Stromal cell of bone marrow (primary cell): ENCODE data around the gene TMEM218.

ENCODE experiments used
- DNase-seq: peaks from one replicate; pipeline ENCODE4 v3.0.0-alpha.2; 2012; ENCODE audit warnings: low read depth

TMEM218 gene

GRCh38 chr11:125129316-125129993 lies 18.0 kb upstream of the TMEM218 start:
- DNase-seq = no peak

DNA sequence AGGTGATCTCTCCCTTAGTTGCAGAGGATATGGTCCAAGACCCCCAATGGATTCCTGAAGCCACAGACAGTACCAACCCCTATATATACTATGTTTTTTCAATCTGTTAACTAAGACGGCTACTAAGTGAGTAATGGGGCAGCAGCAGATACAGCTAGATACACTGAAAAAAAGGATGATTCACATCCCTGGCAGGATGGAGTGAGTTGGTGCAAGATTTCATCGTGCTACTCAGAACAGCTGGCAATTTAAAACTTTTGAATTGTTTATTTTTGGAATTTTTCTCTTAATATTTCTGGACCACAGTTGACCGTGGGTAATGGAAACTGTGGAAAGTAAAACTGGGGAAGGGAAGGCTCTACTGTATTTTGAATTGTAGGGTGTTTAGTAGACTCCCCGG lies 17.0 kb upstream of the TMEM218 start:
- DNase-seq = peak; percentile 72

GRCh38 chr11:125124618-125124992 lies 13.2 kb upstream of the TMEM218 start:
- no peak for DNase-seq

- peak; percentile 23 for DNase-seq
Observed at GRCh38 chr11:125123947-125124617, 12.7 kb upstream of the TMEM218 start.

- DNase-seq = no peak
Observed at GRCh38 chr11:125123194-125123946, 11.9 kb upstream of the TMEM218 start.

DNA sequence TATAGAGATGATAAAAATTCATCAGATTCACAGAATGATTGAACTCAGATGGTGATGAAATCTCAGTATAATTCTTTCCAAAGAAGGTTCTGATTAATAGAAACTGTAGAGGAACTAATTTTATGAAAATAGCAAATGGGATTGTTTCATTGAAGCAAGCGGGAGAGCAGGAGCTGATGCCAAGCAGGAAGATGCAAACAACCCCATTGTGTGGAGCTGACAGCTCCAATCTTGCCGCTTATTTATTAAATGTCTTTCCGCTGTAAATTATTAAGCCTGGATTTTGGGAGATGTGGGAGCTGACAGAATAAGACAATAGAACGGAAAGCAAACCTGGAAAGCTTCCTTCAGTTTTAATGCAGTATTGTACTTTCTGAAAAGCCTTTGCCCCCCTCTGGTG lies 6.0 kb upstream of the TMEM218 start:
- no peak for DNase-seq

DNA sequence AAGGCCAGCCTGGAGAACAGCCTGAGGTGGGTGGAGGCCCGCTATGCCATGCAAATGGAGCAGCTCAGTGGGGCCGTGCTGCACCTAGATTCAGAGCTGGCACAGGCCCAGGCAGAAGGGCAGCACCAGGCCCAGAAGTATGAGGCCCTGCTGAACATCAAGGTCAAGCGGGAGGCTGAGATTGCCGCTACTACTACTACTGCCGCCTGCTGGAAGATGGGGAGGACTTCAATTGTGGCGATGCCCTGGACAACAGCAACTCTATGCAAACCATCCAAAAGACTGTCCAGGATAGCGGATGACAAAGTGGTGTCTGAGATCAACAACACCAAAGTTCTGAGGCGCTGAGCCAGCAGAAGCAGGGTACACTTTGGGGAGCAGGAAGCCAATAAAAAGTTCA lies 3.1 kb upstream of the TMEM218 start:
- no peak for DNase-seq

- DNase-seq = no peak
Observed at GRCh38 chr11:125112208-125112604, 780 bp upstream of the TMEM218 start.

- DNase-seq = no peak
Observed at GRCh38 chr11:125111001-125111342, 454 bp downstream of the TMEM218 start.

DNA sequence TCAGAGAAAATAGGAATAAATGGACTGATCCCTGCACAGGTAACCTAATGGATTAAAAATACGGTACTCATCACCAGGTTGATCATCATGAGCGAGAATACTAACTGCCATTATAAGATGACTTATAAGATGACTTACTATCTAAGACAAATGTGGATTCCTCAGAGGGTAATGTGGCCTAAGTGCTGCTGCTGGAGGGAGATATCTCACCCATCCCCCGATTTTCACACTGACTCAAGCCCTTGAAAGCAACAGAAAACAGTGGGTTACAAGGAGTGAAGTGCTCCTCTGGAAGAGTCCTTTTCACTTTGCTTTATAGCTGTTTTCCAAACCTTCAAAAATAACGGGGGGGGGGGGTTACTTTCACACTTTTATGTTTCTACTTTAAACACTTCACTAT lies 920 bp downstream of the TMEM218 start:
- no peak for DNase-seq

- DNase-seq = no peak
Observed at GRCh38 chr11:125108469-125108868, 3.0 kb downstream of the TMEM218 start.

GRCh38 chr11:125105926-125106325 lies 5.5 kb downstream of the TMEM218 start:
- DNase-seq = no peak

GRCh38 chr11:125102510-125102909 lies 8.9 kb downstream of the TMEM218 start:
- DNase-seq = no peak

DNA sequence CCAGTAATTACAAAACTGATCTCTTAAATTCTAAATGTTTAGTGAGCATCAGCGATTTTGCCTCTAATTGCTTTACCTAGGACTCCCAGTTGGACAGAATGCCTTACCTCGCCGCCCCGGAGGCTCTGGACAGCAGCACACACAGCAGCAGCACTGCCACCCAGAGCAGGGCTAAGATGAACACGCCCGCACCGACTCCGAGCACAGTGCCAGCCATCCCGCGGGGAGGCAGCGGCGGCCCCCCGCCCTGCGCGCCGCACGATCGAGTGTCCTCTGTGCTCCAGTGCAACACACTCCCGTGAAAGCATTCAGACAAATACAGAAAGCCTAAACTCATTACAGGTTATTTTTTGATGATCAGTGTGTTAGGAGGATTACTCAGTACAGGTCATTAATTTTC lies 9.4 kb downstream of the TMEM218 start:
- DNase-seq = no peak

DNA sequence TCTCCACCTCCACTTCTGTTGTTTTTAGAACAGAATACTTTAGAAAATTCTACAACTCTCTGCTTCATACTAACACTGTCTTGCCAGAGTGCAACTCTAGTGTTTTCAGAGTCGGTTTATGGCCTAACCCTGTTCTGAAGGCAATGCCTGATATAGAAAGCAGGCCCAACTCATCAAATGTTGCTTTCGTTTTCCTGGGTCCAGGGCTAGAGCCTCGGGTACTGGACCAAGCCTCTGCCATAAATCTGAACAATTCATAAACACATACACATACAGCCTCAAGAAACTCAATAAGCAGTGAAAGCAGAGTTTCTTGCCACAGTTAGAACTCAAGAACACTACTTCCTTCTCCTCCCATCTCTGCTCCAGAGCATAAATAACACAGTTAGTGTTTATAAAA lies 9.8 kb downstream of the TMEM218 start:
- DNase-seq = no peak

DNA sequence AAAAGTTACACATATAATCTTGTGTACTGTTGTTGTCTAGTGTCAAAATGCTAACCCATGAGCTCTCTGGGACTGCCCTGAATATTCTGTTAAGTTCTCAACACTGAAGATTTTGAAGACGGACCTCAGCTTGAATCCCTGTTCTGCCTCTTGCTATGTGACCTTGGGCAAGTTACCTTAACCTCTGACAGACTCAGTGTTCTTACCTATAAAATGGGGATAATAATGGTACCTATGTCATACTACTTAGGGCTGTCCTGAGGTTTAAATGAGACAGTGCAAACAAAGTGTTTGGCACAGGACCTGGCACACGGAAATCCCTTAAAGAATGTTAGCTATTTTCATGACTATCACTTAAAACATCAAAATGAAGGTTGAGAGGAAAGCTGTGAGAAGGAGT lies 11.3 kb downstream of the TMEM218 start:
- DNase-seq = no peak

GRCh38 chr11:125094731-125095130 lies 16.7 kb downstream of the TMEM218 start:
- no peak for DNase-seq

GRCh38 chr11:125093502-125093901 lies 17.9 kb downstream of the TMEM218 start:
- DNase-seq = no peak

GRCh38 chr11:125092669-125093068 lies 18.8 kb downstream of the TMEM218 start:
- DNase-seq = no peak

GRCh38 chr11:125091877-125092664 lies 19.4 kb downstream of the TMEM218 start:
- no peak for DNase-seq

GRCh38 chr11:125091247-125091876 lies 20.1 kb downstream of the TMEM218 start:
- DNase-seq = no peak

DNA sequence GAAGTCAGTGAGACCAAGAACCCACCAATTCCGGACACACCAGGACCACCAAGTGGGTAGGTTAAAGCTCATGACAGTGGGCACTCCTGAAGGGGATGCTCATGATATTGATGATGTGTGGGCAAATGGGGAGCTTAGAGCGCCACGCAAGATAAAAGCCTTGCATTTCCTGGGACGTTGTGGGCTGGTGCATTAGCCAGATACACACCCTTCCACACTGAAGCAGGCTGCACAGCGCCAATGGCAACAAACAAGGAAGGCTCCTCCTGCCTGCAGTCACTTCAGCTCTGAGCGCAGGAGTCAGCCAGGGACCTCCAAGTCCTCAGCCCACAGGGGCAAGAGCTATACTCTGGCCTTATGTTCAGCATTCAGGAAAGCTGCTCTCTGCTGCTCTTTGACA lies 20.6 kb downstream of the TMEM218 start:
- DNase-seq = no peak
